Ovary (tissue), 3 donors: ENCODE results near the gene TCF12.

ENCODE experiments used
- POLR2A ChIP-seq: fragments of 450-650 bp; IDR thresholded peaks from one replicate; pipeline ENCODE4 v1.6.1; 2017; ENCODE audit warnings: antibody characterized with exemption, mild to moderate bottlenecking, moderate library complexity
- TF ChIP-seq, protein P1 (sequence below), 3 donors: fragments of 450-650 bp in 2 of 3; fragments of 200-600 bp in 1 of 3; IDR thresholded peaks; one replicate each; pipeline versions ENCODE4 v1.5.1 to v1.8.0; 2016 to 2022; ENCODE audit warnings: antibody characterized with exemption in 3 of 3, mild to moderate bottlenecking in 1 of 3
- donor health status: DM: no; HTN: no; CAD: no.

DNA sequence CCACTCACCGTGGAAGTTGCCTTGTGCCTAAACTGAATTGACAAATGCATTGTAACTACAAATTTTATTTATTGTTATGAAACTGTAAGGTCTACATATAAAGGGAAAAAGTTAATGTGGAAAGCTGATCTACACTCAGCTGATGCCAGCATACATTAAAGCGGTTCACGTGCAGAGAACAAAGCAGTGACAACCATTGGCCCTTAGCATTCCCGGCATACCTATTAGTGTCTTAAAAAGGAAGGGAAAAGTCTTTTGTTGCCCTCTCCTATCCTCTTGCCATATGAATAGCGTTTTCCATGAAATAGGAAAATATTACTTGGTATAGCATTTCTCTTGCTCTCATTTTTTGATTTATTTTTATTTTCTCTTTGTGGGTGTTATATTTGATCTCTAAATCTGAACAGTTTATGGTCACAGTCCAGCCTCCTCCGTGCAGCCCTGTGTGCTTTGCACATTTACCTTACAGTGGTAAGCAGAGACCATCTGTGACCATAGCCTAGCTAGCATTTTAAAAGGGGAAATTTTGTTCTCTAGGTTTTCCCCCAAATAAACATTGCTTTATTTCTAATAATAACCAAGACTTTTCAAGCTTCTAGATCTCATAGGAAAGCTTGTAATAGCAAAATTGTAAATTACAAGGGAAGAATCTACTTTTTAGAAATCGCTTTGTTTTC, 368.1 kb downstream of the TCF12 start:
- TF ChIP-seq, protein P1, sequence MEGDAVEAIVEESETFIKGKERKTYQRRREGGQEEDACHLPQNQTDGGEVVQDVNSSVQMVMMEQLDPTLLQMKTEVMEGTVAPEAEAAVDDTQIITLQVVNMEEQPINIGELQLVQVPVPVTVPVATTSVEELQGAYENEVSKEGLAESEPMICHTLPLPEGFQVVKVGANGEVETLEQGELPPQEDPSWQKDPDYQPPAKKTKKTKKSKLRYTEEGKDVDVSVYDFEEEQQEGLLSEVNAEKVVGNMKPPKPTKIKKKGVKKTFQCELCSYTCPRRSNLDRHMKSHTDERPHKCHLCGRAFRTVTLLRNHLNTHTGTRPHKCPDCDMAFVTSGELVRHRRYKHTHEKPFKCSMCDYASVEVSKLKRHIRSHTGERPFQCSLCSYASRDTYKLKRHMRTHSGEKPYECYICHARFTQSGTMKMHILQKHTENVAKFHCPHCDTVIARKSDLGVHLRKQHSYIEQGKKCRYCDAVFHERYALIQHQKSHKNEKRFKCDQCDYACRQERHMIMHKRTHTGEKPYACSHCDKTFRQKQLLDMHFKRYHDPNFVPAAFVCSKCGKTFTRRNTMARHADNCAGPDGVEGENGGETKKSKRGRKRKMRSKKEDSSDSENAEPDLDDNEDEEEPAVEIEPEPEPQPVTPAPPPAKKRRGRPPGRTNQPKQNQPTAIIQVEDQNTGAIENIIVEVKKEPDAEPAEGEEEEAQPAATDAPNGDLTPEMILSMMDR (IDR thresholded peaks at IDR 0.05) = no peak
- TF ChIP-seq POLR2A = no peak
